ENCODE data around the gene IL10RB.
"Not testable (repeated sequence)": the region's sequence is repeated elsewhere in the genome, so short reads cannot be mapped to it uniquely, and the experiment has no call there.

Gene IL10RB

GRCh38 chr21:33236013-33236686, 30.0 kb upstream of the IL10RB start:
- H3K27ac Mint-ChIP-seq: peak overlapping the region; percentile 64
- peaks cover 38% of the 10 kb centered on the region for H3K36me3 Mint-ChIP-seq (ENCODE audit: low read depth)
- H3K9me3 Mint-ChIP-seq: no peaks in the 10 kb centered on the region
- DNase-seq: no peak
- no peak overlapping the region for H3K4me3 Mint-ChIP-seq
- H3K27me3 Mint-ChIP-seq: no peaks in the 10 kb centered on the region
- peaks cover 91% of the 10 kb centered on the region for H3K4me1 Mint-ChIP-seq (ENCODE audit: low read depth)

- peak overlapping the region; percentile 64 for H3K27ac Mint-ChIP-seq
- H3K36me3 Mint-ChIP-seq (ENCODE audit: low read depth): peaks cover 36% of the 10 kb centered on the region
- no peak overlapping the region for H3K4me3 Mint-ChIP-seq
- H3K27me3 Mint-ChIP-seq: no peaks in the 10 kb centered on the region
- no peak for DNase-seq
- peaks cover 92% of the 10 kb centered on the region for H3K4me1 Mint-ChIP-seq (ENCODE audit: low read depth)
- no peaks in the 10 kb centered on the region for H3K9me3 Mint-ChIP-seq
Measured at GRCh38 chr21:33236766-33237165, 29.4 kb upstream of the IL10RB start.

GRCh38 chr21:33237486-33237885, 28.7 kb upstream of the IL10RB start:
- no peaks in the 10 kb centered on the region for H3K9me3 Mint-ChIP-seq
- peak overlapping the region; percentile 90 for H3K27ac Mint-ChIP-seq
- H3K27me3 Mint-ChIP-seq: no peaks in the 10 kb centered on the region
- H3K4me3 Mint-ChIP-seq: peak overlapping the region; percentile 27
- H3K36me3 Mint-ChIP-seq (ENCODE audit: low read depth): peaks cover 35% of the 10 kb centered on the region
- peaks cover 91% of the 10 kb centered on the region for H3K4me1 Mint-ChIP-seq (ENCODE audit: low read depth)
- no peak for DNase-seq

- Mint-ChIP-seq H3K27ac (peak overlapping the region; percentile 90), H3K27me3 (no peaks in the 10 kb centered on the region), H3K36me3 (ENCODE audit: low read depth) (peaks cover 30% of the 10 kb centered on the region), H3K4me3 (peak overlapping the region; percentile 59), H3K9me3 (no peaks in the 10 kb centered on the region), H3K4me1 (ENCODE audit: low read depth) (peaks cover 85% of the 10 kb centered on the region)
- no peak for DNase-seq
Measured at GRCh38 chr21:33238146-33238545, 28.0 kb upstream of the IL10RB start.

- Mint-ChIP-seq H3K4me3 (peak overlapping the region; percentile 59), H3K27ac (peak overlapping the region; percentile 90), H3K9me3 (no peaks in the 10 kb centered on the region), H3K36me3 (ENCODE audit: low read depth) (peaks cover 31% of the 10 kb centered on the region), H3K4me1 (ENCODE audit: low read depth) (peaks cover 85% of the 10 kb centered on the region), H3K27me3 (no peaks in the 10 kb centered on the region)
- DNase-seq: no peak
Measured at GRCh38 chr21:33238565-33239255, 27.5 kb upstream of the IL10RB start.

GRCh38 chr21:33239559-33240127, 26.5 kb upstream of the IL10RB start:
- not testable (repeated sequence) for H3K9me3 Mint-ChIP-seq, H3K27me3 Mint-ChIP-seq, DNase-seq
- Mint-ChIP-seq H3K4me3 (peak overlapping the region; percentile 59), H3K36me3 (ENCODE audit: low read depth) (peaks cover 35% of the 10 kb centered on the region), H3K27ac (peak overlapping the region; percentile 90), H3K4me1 (ENCODE audit: low read depth) (peaks cover 87% of the 10 kb centered on the region)

GRCh38 chr21:33240404-33240803, 25.8 kb upstream of the IL10RB start:
- no peak for DNase-seq
- Mint-ChIP-seq H3K4me1 (ENCODE audit: low read depth) (peaks cover 87% of the 10 kb centered on the region), H3K9me3 (no peaks in the 10 kb centered on the region), H3K27me3 (no peaks in the 10 kb centered on the region), H3K36me3 (ENCODE audit: low read depth) (peaks cover 41% of the 10 kb centered on the region), H3K4me3 (no peak overlapping the region), H3K27ac (peak overlapping the region; percentile 54)

GRCh38 chr21:33241846-33242245, 24.3 kb upstream of the IL10RB start:
- Mint-ChIP-seq H3K9me3 (no peaks in the 10 kb centered on the region), H3K27ac (peak overlapping the region; percentile 86), H3K36me3 (ENCODE audit: low read depth) (peaks cover 51% of the 10 kb centered on the region), H3K4me1 (ENCODE audit: low read depth) (peaks cover 88% of the 10 kb centered on the region), H3K4me3 (no peak overlapping the region), H3K27me3 (no peaks in the 10 kb centered on the region)
- no peak for DNase-seq

GRCh38 chr21:33242846-33243245, 23.3 kb upstream of the IL10RB start:
- not testable (repeated sequence) for H3K9me3 Mint-ChIP-seq, H3K27me3 Mint-ChIP-seq, H3K4me3 Mint-ChIP-seq, DNase-seq, H3K27ac Mint-ChIP-seq
- Mint-ChIP-seq H3K4me1 (ENCODE audit: low read depth) (peaks cover 88% of the 10 kb centered on the region), H3K36me3 (ENCODE audit: low read depth) (peaks cover 59% of the 10 kb centered on the region)

- no peaks in the 10 kb centered on the region for H3K9me3 Mint-ChIP-seq
- no peak for DNase-seq
- peak overlapping the region; percentile 93 for H3K27ac Mint-ChIP-seq
- H3K36me3 Mint-ChIP-seq (ENCODE audit: low read depth): peaks cover 72% of the 10 kb centered on the region
- peak overlapping the region; percentile 61 for H3K4me3 Mint-ChIP-seq
- H3K4me1 Mint-ChIP-seq (ENCODE audit: low read depth): peaks cover 87% of the 10 kb centered on the region
- H3K27me3 Mint-ChIP-seq: no peaks in the 10 kb centered on the region
Measured at GRCh38 chr21:33244082-33244778, 21.9 kb upstream of the IL10RB start.

- Mint-ChIP-seq H3K4me1 (ENCODE audit: low read depth) (peaks cover 89% of the 10 kb centered on the region), H3K27ac (peak overlapping the region; percentile 93), H3K9me3 (no peaks in the 10 kb centered on the region), H3K27me3 (no peaks in the 10 kb centered on the region), H3K4me3 (peak overlapping the region; percentile 61), H3K36me3 (ENCODE audit: low read depth) (peaks cover 77% of the 10 kb centered on the region)
- no peak for DNase-seq
Measured at GRCh38 chr21:33244779-33245105, 21.4 kb upstream of the IL10RB start.

- Mint-ChIP-seq H3K27ac (peak overlapping the region; percentile 93), H3K4me3 (no peak overlapping the region), H3K4me1 (ENCODE audit: low read depth) (peaks cover 87% of the 10 kb centered on the region), H3K9me3 (no peaks in the 10 kb centered on the region), H3K27me3 (no peaks in the 10 kb centered on the region), H3K36me3 (ENCODE audit: low read depth) (peaks cover 80% of the 10 kb centered on the region)
- no peak for DNase-seq
Measured at GRCh38 chr21:33245289-33245918, 20.8 kb upstream of the IL10RB start.

- no peak for DNase-seq
- no peaks in the 10 kb centered on the region for H3K9me3 Mint-ChIP-seq
- H3K36me3 Mint-ChIP-seq (ENCODE audit: low read depth): peaks cover 91% of the 10 kb centered on the region
- no peak overlapping the region for H3K4me3 Mint-ChIP-seq
- peak overlapping the region; percentile 79 for H3K27ac Mint-ChIP-seq
- peaks cover 81% of the 10 kb centered on the region for H3K4me1 Mint-ChIP-seq (ENCODE audit: low read depth)
- no peaks in the 10 kb centered on the region for H3K27me3 Mint-ChIP-seq
Measured at GRCh38 chr21:33246506-33246905, 19.7 kb upstream of the IL10RB start.

GRCh38 chr21:33246963-33247362, 19.2 kb upstream of the IL10RB start:
- no peak overlapping the region for H3K4me3 Mint-ChIP-seq
- H3K27ac Mint-ChIP-seq: peak overlapping the region; percentile 79
- peaks cover 76% of the 10 kb centered on the region for H3K4me1 Mint-ChIP-seq (ENCODE audit: low read depth)

More at GRCh38 chr21:33246963-33247362, 19.2 kb upstream of the IL10RB start:
- H3K36me3 Mint-ChIP-seq (ENCODE audit: low read depth): peaks cover 93% of the 10 kb centered on the region
- no peaks in the 10 kb centered on the region for H3K27me3 Mint-ChIP-seq
- no peak for DNase-seq
- H3K9me3 Mint-ChIP-seq: no peaks in the 10 kb centered on the region

Measured in activated T-cell treated with anti-CD3 and anti-CD28 coated beads, Interleukin-2, amount 50 U/mL, for 24 hours (primary cell).